Fibroblast of lung (primary cell): ENCODE measurements around the gene DAGLB.

Source experiments
- EZH2 ChIP-seq: IDR thresholded peaks from 2 replicates; pipeline ENCODE4 v1.5.1; 2012; ENCODE audit warnings: low read length, control low read depth, mild to moderate bottlenecking; ENCODE audit errors: missing control alignments
- TF ChIP-seq, protein P1 (sequence below), 2 donors: IDR thresholded peaks in 1 of 2; conservative IDR thresholded peaks in 1 of 2; 1 replicate in 1 of 2; 2 replicates in 1 of 2; pipeline ENCODE4 v1.5.1; 2011 to 2012; ENCODE audit warnings: low read length in 2 of 2, control low read depth in 1 of 2, inconsistent platforms in 1 of 2, low read depth in 1 of 2, mild to moderate bottlenecking in 1 of 2

DNA sequence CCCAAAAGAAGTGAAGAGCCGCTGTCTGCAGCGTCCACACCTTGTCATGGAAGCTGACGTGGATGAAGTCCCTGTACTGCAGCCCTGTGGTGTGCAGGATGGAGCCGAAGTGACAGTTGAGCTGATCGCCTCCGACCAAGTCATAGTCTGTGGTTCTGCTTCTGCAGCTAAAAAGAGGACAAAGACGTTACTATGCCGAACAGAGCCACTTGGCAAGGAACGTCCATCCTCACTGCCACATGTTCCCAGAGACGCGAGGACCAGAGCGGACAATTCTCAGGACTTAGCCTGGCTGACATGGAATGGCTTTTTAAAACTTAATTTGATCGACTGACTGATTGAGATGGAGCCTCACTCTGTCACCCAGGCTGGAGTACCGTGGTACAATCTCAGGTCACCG lies 21.8 kb downstream of the DAGLB start:
- TF ChIP-seq, protein P1, sequence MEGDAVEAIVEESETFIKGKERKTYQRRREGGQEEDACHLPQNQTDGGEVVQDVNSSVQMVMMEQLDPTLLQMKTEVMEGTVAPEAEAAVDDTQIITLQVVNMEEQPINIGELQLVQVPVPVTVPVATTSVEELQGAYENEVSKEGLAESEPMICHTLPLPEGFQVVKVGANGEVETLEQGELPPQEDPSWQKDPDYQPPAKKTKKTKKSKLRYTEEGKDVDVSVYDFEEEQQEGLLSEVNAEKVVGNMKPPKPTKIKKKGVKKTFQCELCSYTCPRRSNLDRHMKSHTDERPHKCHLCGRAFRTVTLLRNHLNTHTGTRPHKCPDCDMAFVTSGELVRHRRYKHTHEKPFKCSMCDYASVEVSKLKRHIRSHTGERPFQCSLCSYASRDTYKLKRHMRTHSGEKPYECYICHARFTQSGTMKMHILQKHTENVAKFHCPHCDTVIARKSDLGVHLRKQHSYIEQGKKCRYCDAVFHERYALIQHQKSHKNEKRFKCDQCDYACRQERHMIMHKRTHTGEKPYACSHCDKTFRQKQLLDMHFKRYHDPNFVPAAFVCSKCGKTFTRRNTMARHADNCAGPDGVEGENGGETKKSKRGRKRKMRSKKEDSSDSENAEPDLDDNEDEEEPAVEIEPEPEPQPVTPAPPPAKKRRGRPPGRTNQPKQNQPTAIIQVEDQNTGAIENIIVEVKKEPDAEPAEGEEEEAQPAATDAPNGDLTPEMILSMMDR (conservative IDR thresholded peaks at IDR 0.05 in 1 of 2, IDR thresholded peaks at IDR 0.05 in 1 of 2; ENCODE audit: low read depth in 1 of 2, low read length in 2 of 2) = no peak
- no peak for TF ChIP-seq EZH2
